ENCODE measurements around the gene NMRAL1. TPM values are rescaled to one million over a fixed set of nuclear protein-coding genes. Genes with fewer than 3 reads are reported as not detected.

NMRAL1 gene
- total RNA-seq, 1 donor from 2014 or later, result 26.0 TPM

GRCh38 chr16:4442371-4442770 is 32.1 kb downstream of the NMRAL1 start:
- DNase-seq (ENCODE audit: missing footprints), result no peak

DNA sequence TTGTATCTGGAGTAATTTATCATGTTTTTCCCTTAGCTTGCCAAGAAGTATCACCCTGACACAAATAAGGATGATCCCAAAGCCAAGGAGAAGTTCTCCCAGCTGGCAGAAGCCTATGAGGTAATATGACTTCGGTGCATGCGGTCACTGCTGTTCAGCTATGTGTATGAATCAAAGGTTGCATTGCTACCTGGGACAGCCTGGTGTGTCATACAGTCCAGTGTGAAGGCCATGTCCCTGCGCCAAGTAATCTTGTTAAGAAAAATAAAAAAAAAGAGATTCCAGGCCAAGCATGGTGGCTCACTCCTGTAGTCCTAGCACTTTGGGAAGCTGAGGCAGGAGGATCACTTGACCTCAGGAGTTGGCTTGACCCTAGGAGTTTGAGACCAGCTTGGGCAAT is 37.1 kb downstream of the NMRAL1 start:
- DNase-seq (ENCODE audit: missing footprints), result no peak
- ATAC-seq, result no peak
- intact Hi-C loops (cut with DNase I), result no loop called here

More at GRCh38 chr16:4442371-4442770, 32.1 kb downstream of the NMRAL1 start:
- intact Hi-C loops (cut with DNase I), result no loop called here
- ATAC-seq, result no peak

DNA sequence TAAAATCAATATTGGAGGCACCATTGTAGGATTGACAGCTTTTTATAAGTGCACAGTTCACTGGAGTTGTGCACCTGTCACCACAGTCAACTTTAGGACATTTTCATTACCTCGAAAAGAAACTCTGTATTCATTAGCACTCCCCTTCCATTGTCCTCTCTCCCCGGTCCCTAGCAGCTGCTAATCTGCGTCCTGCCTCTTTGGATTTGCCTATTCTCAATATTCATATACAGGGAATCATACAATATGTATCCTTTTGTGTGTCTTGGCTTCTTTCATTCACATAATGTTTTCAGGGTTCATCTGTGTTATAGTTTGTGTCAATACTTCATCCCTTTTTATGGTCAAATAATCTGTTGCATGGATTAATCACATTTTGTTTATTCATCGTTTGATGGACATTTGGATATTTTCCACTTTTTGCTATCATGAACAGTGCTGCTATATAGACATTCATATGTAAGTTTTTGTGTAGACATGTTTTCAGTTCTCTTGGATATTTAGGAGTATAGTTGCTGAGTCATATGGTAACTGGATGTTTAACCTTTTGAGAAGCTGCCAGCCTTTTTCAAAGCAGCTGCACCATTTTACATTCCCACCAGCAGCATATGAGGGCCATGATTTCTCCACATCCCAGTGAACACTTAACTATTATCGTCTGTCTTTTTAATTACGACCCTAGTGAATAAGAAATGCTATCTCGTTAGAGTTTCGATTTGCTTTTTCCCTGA is 38.9 kb downstream of the NMRAL1 start:
- no peak for ATAC-seq
- no peak for DNase-seq (ENCODE audit: missing footprints)
- intact Hi-C loops (cut with DNase I), result no loop called here

DNA sequence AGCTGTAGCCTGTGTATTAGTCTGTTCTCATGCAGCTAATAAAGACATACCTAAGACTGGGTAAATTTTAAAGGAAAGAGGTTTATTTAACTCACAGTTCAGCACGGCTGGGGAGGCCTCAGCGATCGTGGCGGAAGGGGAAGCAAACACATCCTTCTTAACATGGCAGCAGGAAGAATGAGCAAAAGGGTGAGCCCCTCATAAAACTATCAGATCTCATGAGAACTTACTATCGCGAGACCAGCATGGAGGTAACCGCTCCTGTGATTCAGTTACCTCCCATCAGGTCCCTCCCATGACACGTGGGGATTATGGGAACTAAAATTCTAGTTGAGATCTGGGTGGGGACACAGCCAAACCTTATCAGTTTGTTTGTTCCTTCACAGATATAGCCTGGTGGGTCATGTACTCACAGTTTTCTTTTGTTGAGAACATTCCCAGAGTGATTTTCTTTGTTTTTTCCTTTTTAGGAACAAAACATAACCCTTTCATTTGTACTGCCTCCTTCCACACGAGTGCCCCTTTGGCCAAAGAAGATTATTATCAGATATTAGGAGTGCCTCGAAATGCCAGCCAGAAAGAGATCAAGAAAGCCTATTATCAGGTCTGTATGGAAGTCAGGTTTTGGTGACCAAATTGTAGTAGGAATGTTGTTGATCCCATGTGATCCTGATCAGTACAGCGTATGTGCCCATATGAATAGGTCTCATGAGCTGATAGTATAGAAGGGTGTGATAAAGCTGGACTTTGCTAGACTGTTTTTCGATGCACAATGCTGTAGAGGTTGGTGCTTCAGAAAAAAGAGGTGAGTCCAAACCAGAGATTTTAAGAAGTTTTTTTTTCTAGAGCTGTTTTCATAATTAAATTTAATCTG is 40.3 kb downstream of the NMRAL1 start:
- no peak for ATAC-seq
- DNase-seq (ENCODE audit: missing footprints), result no peak
- intact Hi-C loops (cut with DNase I), result no loop called here

DNA sequence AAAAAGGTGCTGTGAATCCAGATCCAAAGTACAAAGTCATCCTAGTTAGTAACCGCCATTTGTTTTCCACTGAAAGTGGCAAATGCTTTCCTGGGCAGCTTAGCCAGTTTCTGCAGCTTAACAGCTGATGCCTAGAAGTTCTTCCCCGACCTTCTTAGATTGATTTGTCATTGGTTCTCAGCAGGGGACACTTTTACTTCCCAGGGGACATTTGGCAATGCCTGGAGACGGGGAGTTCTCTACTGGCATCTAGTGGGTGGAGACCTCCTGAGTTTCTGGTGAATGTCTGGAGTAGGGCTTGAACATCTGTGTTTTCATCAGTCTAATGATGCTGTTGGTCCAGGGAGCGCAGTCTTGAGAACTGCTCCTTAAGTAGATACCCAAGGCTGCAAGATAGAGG is 41.2 kb downstream of the NMRAL1 start:
- DNase-seq (ENCODE audit: missing footprints), result no peak
- intact Hi-C loops (cut with DNase I), result no loop called here
- ATAC-seq, result no peak

DNA sequence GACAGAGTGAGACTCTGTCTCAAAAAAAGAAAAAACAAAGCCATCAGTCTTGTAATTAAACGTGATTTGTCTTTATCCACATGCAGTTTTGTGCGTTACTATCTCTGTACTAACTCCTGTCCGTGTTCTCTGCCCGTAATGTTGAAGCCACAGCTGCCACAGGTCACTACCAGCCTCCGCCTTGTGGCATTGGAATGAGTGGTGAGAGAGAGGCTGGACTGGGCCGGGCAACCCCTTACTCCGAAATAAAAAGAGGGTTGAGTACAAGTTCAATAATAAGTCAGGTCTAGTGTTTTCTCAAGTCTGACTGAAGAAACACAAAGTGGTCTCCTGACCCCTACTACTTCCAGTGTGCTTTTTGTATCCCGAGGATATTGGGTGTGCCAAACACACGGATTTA is 43.4 kb downstream of the NMRAL1 start:
- intact Hi-C loops (cut with DNase I), result no loop called here
- ATAC-seq, result no peak
- DNase-seq (ENCODE audit: missing footprints), result no peak

GRCh38 chr16:4428500-4428899 is 45.9 kb downstream of the NMRAL1 start:
- ATAC-seq (no peak), DNase-seq (ENCODE audit: missing footprints) (no peak)
- intact Hi-C loops (cut with DNase I), result no loop called here

DNA sequence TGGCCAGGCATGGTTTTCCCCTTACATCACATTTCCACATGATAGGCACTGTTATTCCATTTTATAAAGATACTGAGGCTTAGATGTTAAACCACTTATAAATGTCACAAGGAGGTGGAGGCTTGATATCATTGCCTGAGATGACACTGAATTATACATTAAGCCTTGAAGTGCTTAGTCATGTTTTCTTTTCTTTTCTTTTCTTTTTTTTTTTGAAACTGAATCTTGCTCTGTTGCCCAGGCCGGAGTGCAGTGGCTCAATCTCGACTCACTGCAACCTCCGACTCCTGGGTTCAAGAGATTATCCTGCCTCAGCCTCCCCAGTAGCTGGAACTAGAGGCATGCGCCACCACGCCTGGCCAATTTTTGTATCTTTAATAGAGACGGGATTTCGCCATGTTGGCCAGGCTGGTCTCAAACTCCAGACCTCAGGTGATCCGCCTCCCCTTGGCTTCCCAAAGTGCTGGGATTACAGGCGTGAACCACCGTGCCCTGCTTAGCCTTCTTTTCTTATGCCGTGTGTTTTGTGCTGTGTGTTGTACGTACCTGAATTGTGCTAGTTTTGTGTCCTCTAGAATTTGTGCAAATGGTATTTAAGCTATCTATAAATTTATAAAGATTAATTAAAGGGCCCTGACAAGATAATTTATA is 47.6 kb downstream of the NMRAL1 start:
- intact Hi-C loops (cut with DNase I), result no loop called here
- DNase-seq (ENCODE audit: missing footprints) (no peak), ATAC-seq (no peak)

- intact Hi-C loops (cut with DNase I), result no loop called here
- ATAC-seq, result no peak
- no peak for DNase-seq (ENCODE audit: missing footprints)
These were observed 48.3 kb downstream of the NMRAL1 start for GRCh38 chr16:4426021-4426684.

DNA sequence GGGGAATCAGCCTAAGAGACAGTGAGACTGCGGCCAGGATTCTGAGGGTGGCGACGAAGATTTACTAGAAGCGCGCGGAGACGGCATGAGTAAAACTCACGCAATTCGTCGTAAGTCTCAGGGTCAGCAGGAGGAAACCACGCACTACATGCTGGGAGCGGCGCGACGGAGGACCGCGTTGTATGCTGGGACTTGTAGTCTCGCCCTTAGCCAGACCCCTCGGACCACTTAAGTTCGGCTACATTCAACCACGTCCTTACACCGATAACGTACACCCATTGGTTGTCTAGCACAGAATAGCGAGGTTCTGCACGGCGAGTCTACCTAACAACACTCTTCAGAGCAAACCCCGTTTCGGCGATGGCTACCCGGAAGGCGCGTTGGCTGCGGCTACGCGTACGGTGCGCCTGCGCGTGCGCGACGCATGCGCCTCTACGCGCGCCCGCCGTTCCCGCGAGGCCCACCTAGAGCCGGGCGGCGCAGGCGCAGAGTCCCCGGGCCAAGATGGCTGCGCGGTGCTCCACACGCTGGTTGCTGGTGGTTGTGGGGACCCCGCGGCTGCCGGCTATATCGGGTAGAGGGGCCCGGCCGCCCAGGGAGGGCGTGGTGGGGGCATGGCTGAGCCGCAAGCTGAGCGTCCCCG is 48.9 kb downstream of the NMRAL1 start, which contains the start of gene DNAJA3:
Gene DNAJA3 (plus strand): TSS at position 491 of the 643 bp plus-strand sequence. CDS start 14 bp downstream, at position 505.
- intact Hi-C loops (cut with DNase I), result no loop called here
- peak; percentile 98 for ATAC-seq
- peak; percentile 98 for DNase-seq (ENCODE audit: missing footprints)

DNA sequence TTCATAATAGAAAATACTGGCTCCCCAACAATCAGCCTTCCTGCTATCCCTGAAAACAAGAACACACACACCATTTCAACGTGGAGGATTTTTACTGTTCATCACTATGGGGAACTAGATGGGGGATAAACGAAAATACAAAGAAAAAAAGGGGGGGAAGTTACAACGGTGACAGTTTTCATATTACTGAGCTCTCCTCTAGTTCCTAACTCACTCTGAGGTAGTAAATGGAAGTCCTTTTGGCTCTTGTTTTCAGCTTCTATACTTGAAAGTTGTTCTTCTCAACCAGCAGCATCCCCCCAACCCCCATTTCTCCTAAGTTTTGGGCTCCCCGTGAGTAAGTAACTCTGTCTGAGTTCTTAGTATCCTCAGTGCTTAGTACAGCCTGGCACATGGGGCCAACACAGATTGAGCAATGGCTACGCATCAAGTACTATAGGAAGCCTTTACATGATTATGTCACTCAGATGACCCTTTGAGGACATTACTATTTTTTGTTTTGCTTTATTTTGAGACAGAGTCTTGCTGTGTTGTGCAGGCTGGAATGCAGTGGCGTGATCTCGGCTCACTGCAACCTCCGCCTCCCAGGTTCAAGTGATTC is 53.8 kb downstream of the NMRAL1 start:
- ATAC-seq (no peak), DNase-seq (ENCODE audit: missing footprints) (no peak)
- intact Hi-C loops (cut with DNase I), result no loop called here

DNA sequence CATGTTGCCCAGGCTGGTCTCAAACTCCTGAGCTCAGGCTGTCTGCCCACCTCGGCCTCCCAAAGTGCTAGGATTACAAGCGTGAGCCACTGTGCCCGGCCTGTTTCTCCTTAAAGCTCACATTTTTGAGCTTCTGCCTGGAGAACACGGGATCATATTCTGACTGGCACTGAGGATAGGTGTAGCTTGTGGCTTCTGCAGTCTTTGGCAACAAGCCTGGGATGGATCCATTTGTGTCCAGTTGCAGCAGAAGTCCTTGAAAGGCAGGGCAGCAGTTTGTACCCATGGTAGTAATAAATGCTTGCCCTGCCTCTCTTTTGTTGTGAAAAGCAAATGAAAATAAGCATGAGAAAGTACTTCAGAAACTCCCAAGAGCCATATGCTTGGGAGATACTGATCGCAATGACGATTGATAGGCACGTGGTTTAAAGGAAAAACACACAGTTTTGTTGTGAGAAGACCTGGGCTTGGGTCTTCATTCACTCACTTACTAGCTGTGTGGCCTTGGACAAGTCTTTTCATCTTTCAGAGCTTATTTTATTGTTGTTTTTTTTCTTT is 54.9 kb downstream of the NMRAL1 start:
- ATAC-seq, result no peak
- intact Hi-C loops (cut with DNase I), result no loop called here
- no peak for DNase-seq (ENCODE audit: missing footprints)

DNA sequence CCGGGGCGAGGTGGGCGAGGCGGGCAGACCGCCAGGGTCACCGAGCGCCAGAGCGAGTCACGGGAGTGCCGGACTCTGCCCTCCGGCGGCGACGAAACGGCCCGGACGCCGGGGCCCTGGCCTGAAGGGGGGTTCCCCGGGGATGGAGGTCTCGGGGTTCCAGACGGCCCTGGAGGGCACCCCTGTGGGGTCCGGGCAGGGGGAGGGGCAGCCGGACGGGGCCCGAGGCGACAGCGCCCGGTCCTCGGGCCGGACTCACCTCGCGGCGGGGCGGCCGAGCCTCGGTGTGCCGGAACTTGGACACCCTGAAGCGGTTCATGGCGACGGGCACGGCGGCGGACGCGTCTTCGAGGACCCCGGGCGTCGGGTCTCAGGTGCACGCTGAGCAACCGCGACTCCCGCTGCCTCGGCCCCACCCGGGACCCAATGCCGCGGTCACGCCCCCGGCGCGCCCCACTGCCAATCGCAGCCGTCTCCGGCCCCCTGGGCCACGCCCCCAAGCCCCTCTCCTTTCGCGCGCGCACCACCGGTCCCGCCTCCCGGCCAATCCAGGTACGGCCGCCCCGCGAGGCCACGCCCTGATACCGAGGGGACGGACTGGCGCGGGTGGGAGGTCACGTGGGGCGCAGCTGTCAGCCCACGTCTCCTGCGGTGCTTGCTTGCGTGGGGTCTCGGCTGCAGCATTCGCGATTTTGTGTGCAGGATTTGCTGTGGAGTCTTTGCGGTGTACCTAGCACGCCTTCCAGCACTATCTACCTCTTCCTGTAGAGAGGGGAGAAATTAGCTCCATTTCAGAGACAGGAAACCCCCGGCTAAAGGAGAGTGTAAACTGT is 58.0 kb downstream of the NMRAL1 start, which contains the start of gene CORO7:
Gene CORO7 (minus strand): TSS at position 397 of the 833 bp plus-strand sequence. CDS start 78 bp downstream, at position 319.
- DNase-seq (ENCODE audit: missing footprints) (peak; percentile 99), ATAC-seq (peak; percentile 93)
- intact Hi-C loops (cut with DNase I), result no loop called here

GRCh38 chr16:4415538-4416199 is 58.8 kb downstream of the NMRAL1 start:
- DNase-seq (ENCODE audit: missing footprints) (no peak), ATAC-seq (peak; percentile 7)
- intact Hi-C loops (cut with DNase I), result no loop called here

DNA sequence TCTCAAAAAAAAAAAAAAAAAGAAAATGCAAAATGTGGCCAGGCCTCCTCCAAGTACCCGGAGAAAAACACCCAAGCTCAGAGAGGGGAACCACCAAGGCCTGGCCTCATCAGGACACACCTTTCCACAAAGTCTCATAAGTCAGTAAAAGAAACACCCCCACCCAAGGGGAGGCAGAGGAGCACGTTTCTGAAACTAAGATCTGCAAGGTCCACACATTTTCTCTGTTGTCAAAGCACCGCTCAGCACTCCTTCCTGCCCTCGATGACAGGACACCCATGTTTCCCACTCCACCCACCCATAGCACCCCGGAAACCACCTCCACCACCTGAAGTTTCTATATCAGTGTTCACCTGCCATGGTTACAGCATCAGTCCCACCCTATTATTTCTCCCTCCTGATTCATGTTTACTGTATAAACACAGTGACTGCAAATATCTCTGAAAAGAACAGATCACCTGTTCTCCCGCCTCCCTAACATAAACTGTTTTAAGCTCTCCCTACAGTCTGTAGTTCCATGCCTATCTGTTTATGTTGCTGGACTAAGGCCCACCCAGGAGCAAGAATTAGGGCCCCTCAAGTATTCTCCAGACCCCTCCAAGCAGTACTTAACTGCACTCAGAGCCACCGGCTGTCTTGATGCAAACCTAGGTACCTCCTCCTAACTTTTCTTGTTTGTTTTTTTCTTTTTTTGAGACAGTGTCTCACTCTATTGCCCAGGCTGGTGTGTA is 60.1 kb downstream of the NMRAL1 start:
- no peak for ATAC-seq
- DNase-seq (ENCODE audit: missing footprints), result no peak
- intact Hi-C loops (cut with DNase I), result loop anchor here (5.0 kb wide), 1 partner anchor 42 kb away; the partner anchor contains the start of gene VASN

- intact Hi-C loops (cut with DNase I), result loop anchor here (5.0 kb wide), 1 partner anchor 41 kb away; the partner anchor contains the start of gene VASN
- no peak for ATAC-seq
- DNase-seq (ENCODE audit: missing footprints), result no peak
These were observed 61.6 kb downstream of the NMRAL1 start for GRCh38 chr16:4412854-4413253.

Data from Right ventricle myocardium inferior (tissue), 1 donor.